Cardiac muscle cell (in vitro differentiated cells and primary cell): ENCODE data around the gene MOXD1. TPM values are rescaled to one million over a fixed set of nuclear protein-coding genes. Genes with fewer than 3 reads are reported as not detected.
A peak's percentile ranks its signal among the peaks of the same experiment; 100 is the strongest.

Source experiments
- DNase-seq, 2 donors: peaks; one replicate each; pipeline versions ENCODE4 v3.0.0 to v3.0.0-alpha.2; 2010 to 2017; ENCODE audit warnings: low read depth in 1 of 2, low spot score in 1 of 2
- H3K27ac ChIP-seq: fragments of 200-600 bp; sonication (generic); 2 replicates; pipeline ENCODE4 v1.5.1; 2016
- H3K27me3 ChIP-seq: fragments of 200-600 bp; sonication (generic); 2 replicates; pipeline ENCODE4 v1.6.0; 2016; ENCODE audit warnings: control low read depth
- H3K36me3 ChIP-seq: fragments of 200-600 bp; sonication (generic); 2 replicates; pipeline ENCODE4 v1.5.1; 2016; ENCODE audit warnings: control low read depth
- H3K4me1 ChIP-seq: fragments of 200-600 bp; sonication (generic); 2 replicates; pipeline ENCODE4 v1.8.1; 2017; ENCODE audit warnings: low read depth, mild to moderate bottlenecking, mixed run types
- H3K4me3 ChIP-seq: fragments of 200-600 bp; sonication (generic); 2 replicates; pipeline ENCODE4 v1.5.1; 2016; ENCODE audit warnings: mild to moderate bottlenecking
- H3K9me3 ChIP-seq: fragments of 200-600 bp; sonication (generic); 2 replicates; pipeline ENCODE4 v1.5.1; 2017; ENCODE audit warnings: low read depth, mild to moderate bottlenecking, control low read depth
- polyA plus RNA-seq: library from polyadenylated mRNA; unstranded; fragments of >200 nt; fragmentation: Nextera tagmentation; extraction: Ambion mirVana; gene quantifications from 2 replicates; pipeline ENCODE4 v1.2.1, GENCODE V29; 2016
- total RNA-seq: library from RNA; depleted of rRNA; stranded (reverse); fragments of >200 nt; gene quantifications from 2 replicates; pipeline ENCODE4 v1.2.3, GENCODE V29; 2016
- TF ChIP-seq, protein P1 (sequence below): IDR thresholded peaks from 2 replicates; pipeline ENCODE4 v1.5.1; 2012; ENCODE audit warnings: low read depth, mild to moderate bottlenecking, low read length

MOXD1 gene
- total and polyA plus RNA-seq, 2 experiments from 2014 or later, result 20.8 to 30.6 TPM

DNA sequence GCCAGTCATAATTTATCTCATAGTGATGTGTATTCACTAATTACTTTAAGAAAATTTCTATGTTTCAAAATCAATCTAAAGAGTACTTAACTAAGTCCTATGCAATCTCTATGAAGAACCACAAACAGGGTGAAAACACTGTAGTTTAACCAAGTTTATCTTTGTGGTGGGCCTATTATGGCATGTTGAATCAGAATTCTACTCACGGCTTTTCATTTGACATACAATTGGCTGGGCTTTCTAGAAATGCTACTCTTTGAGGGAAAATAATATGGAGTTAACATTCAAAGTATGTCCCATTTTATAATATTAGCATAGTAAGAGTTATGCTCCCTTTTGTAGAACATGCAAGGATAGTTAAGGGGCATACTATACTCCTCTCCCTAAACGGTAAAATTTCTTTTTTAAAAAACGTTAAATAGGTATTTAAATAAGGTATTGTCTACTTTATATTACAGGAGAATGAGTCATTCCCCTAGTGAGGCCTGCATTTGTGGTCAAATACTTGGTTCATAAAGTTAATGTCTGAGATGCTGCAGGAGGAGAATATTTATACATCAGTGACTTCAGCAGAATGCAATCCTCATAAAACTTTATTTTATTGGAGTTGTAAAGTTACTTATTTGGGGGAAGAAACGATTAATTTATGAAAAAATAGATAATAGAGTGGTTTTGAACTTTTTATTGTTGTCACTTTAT lies 1.8 kb downstream of the MOXD1 start:
- Histone ChIP-seq H3K27me3 (peaks cover 63% of the 10 kb centered on the region), H3K9me3 (no peaks in the 10 kb centered on the region), H3K27ac (no peak overlapping the region), H3K4me3 (no peak overlapping the region), H3K4me1 (no peaks in the 10 kb centered on the region), H3K36me3 (no peaks in the 10 kb centered on the region)
- TF ChIP-seq, protein P1, sequence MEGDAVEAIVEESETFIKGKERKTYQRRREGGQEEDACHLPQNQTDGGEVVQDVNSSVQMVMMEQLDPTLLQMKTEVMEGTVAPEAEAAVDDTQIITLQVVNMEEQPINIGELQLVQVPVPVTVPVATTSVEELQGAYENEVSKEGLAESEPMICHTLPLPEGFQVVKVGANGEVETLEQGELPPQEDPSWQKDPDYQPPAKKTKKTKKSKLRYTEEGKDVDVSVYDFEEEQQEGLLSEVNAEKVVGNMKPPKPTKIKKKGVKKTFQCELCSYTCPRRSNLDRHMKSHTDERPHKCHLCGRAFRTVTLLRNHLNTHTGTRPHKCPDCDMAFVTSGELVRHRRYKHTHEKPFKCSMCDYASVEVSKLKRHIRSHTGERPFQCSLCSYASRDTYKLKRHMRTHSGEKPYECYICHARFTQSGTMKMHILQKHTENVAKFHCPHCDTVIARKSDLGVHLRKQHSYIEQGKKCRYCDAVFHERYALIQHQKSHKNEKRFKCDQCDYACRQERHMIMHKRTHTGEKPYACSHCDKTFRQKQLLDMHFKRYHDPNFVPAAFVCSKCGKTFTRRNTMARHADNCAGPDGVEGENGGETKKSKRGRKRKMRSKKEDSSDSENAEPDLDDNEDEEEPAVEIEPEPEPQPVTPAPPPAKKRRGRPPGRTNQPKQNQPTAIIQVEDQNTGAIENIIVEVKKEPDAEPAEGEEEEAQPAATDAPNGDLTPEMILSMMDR, result no peak
- DNase-seq, result peak in 1 of 2 donors; percentile 36

DNA sequence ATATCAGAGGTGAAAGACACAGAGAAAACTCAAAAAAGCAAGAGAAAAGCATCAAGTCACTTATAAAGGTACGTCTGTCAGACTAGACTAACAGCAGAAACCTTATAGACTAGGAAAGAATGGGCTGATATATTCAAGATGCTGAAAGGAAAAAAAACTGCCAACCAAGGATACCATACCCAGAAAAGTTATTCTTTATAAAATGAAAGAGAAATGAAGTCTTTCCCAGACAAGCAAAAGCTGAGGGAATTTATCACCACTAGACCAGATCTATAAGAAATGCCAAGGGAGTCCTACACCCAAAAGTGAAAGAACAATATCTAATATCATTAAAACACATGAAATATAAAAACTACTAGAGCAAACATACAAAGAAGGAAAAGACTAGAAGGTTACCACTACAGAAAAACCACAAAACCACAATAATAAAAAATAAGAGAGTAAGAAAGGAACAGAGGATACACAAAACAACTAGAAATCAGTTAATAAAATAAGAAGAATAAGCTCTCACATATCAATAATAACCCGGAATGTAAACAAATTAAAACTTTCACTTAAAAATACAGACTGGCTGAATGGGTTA lies 6.2 kb downstream of the MOXD1 start:
- TF ChIP-seq, protein P1, result no peak
- H3K27me3 ChIP-seq, result peaks cover 23% of the 10 kb centered on the region
- no peak overlapping the region for H3K4me3 ChIP-seq
- H3K9me3 ChIP-seq, result no peaks in the 10 kb centered on the region
- H3K27ac ChIP-seq, result no peak overlapping the region
- no peak for DNase-seq
- no peaks in the 10 kb centered on the region for H3K36me3 ChIP-seq
- H3K4me1 ChIP-seq, result peaks cover 6% of the 10 kb centered on the region

DNA sequence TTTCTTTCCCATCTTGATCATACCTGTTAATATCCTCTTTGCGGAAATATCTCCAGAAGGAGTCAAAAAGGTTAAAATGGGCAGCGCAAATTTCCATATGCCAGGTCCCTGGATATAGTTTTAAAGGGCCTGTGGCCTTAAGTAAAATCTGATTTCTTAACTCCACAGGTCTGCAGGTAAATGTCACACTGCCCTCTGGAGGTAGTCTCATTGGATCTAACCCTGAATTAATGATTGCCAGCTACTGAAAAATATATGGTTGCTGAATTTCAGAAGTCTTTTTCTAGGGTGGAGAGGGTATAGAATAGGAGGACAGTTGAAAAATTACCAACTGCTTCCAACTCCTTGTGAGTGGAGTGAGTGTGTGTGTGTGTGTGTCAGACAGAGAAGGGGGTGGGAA lies 8.5 kb downstream of the MOXD1 start:
- TF ChIP-seq, protein P1, result peak; percentile 25
- no peak overlapping the region for H3K27ac ChIP-seq

DNA sequence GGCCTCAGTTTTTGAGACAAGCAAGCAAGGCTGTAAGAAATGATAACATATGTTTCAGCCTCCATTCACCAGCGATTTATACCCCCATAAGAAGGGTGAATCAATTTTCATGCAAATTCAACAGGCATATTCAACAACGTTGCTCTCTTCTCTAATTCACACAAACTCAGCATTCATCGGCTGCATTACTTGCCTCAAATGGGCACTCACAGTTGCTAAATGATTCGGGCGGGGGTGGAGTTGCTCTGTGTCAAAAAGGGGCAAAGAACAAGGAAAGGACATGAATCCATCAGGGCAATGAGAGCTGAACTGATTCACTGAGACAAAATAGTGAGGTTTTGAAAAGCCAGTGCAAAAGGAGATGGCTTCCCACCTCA lies 9.0 kb downstream of the MOXD1 start:
- no peak for DNase-seq
- peaks cover 6% of the 10 kb centered on the region for H3K4me1 ChIP-seq
- no peaks in the 10 kb centered on the region for H3K27me3 ChIP-seq
- H3K27ac ChIP-seq, result no peak overlapping the region
- TF ChIP-seq, protein P1, result no peak
- no peak overlapping the region for H3K4me3 ChIP-seq
- no peaks in the 10 kb centered on the region for H3K36me3 ChIP-seq
- no peaks in the 10 kb centered on the region for H3K9me3 ChIP-seq

More for the DNA sequence above, 8.5 kb downstream of the MOXD1 start:
- H3K4me1 ChIP-seq, result peaks cover 6% of the 10 kb centered on the region
- DNase-seq, result no peak
- H3K36me3 ChIP-seq, result no peaks in the 10 kb centered on the region
- H3K27me3 ChIP-seq, result peaks cover 2% of the 10 kb centered on the region
- no peak overlapping the region for H3K4me3 ChIP-seq
- H3K9me3 ChIP-seq, result no peaks in the 10 kb centered on the region

DNA sequence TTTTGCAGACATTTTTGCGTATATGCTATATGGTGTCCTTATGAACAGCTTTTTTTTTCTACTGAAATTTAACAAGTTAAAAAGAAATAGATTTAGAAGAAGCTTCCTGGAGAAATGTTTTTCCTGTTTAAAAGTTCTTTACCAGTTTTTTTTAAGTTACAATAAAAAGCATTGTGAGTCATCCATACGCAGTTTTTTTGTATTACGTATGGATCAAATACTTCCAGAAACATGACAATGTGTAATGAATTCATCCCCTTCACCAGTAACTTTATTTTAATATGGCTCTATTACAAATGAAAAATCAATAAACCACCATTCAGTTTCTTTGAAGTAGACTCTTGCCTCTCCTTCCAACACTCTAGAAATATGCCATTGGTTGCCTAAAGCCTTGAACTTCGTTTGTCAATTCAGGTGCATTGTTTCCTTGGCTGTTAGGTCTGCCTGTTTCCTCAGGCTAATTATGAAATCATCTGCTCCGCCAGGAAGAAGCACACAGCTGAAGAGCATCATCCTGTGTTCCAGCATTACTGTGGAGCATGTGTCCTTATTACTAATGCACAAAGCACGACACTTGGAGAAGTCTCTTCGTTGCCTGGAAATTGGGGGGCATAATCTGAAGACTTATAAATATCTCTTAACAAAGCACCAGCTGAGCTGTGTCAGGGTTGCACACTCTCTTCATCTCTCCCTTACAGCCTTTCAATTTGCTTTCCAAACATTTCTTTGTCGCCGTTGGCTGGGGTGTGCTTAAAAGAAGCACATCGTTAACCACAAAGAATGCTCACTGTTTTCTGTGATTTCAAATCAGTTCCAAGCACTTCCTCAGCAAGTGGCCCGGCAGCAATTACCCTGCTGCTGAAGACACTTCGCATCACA lies 9.6 kb downstream of the MOXD1 start:
- Histone ChIP-seq H3K4me1 (peaks cover 6% of the 10 kb centered on the region), H3K9me3 (no peaks in the 10 kb centered on the region), H3K36me3 (no peaks in the 10 kb centered on the region), H3K27me3 (no peaks in the 10 kb centered on the region), H3K4me3 (no peak overlapping the region), H3K27ac (no peak overlapping the region)
- peak in 1 of 2 donors; percentile 89 for DNase-seq
- TF ChIP-seq, protein P1, result no peak
